ENCODE data around the gene UXS1. TPM values are rescaled to one million over a fixed set of nuclear protein-coding genes. Genes with fewer than 3 reads are reported as not detected.
"Not testable (repeated sequence)": the region's sequence is repeated elsewhere in the genome, so short reads cannot be mapped to it uniquely, and the experiment has no call there.

The UXS1 gene
- total RNA-seq, 2 donors from 2014 or later: 18.7 to 22.0 TPM

GRCh38 chr2:106143495-106144215, 50.4 kb downstream of the UXS1 start:
- DNase-seq (ENCODE audit: low spot score): no peak
- intact Hi-C loops (cut with DNase I): no loop called here

GRCh38 chr2:106142683-106143082, 51.4 kb downstream of the UXS1 start:
- DNase-seq (ENCODE audit: low spot score): no peak
- intact Hi-C loops (cut with DNase I): no loop called here

GRCh38 chr2:106140913-106141312, 53.2 kb downstream of the UXS1 start:
- intact Hi-C loops (cut with DNase I): no loop called here
- DNase-seq (ENCODE audit: low spot score): no peak

GRCh38 chr2:106140113-106140512, 54.0 kb downstream of the UXS1 start:
- no peak for DNase-seq (ENCODE audit: low spot score)
- intact Hi-C loops (cut with DNase I): no loop called here

GRCh38 chr2:106139238-106139935, 54.7 kb downstream of the UXS1 start:
- intact Hi-C loops (cut with DNase I): no loop called here
- DNase-seq (ENCODE audit: low spot score): no peak

- intact Hi-C loops (cut with DNase I): no loop called here
- DNase-seq (ENCODE audit: low spot score): no peak
Measured at GRCh38 chr2:106138543-106139237, 55.4 kb downstream of the UXS1 start.

GRCh38 chr2:106137731-106138521, 56.2 kb downstream of the UXS1 start:
- intact Hi-C loops (cut with DNase I): no loop called here

GRCh38 chr2:106131192-106131591, 62.9 kb downstream of the UXS1 start:
- DNase-seq (ENCODE audit: low spot score); intact Hi-C loops (cut with DNase I): not testable (repeated sequence)

More at GRCh38 chr2:106137731-106138521, 56.2 kb downstream of the UXS1 start:
- no peak for DNase-seq (ENCODE audit: low spot score)

GRCh38 chr2:106130251-106130998, 63.7 kb downstream of the UXS1 start:
- intact Hi-C loops (cut with DNase I): no loop called here
- DNase-seq (ENCODE audit: low spot score): no peak

- intact Hi-C loops (cut with DNase I): no loop called here
- no peak for DNase-seq (ENCODE audit: low spot score)
Measured at GRCh38 chr2:106129592-106129991, 64.5 kb downstream of the UXS1 start.

GRCh38 chr2:106129150-106129549, 65.0 kb downstream of the UXS1 start:
- intact Hi-C loops (cut with DNase I): no loop called here
- DNase-seq (ENCODE audit: low spot score): no peak

- no peak for DNase-seq (ENCODE audit: low spot score)
- intact Hi-C loops (cut with DNase I): no loop called here
Measured at GRCh38 chr2:106127776-106128268, 66.3 kb downstream of the UXS1 start.

GRCh38 chr2:106127282-106127771, 66.8 kb downstream of the UXS1 start:
- no peak for DNase-seq (ENCODE audit: low spot score)
- intact Hi-C loops (cut with DNase I): no loop called here

GRCh38 chr2:106126705-106127281, 67.3 kb downstream of the UXS1 start:
- no peak for DNase-seq (ENCODE audit: low spot score)
- intact Hi-C loops (cut with DNase I): no loop called here

- no peak for DNase-seq (ENCODE audit: low spot score)
- intact Hi-C loops (cut with DNase I): no loop called here
Measured at GRCh38 chr2:106126295-106126694, 67.8 kb downstream of the UXS1 start.

- intact Hi-C loops (cut with DNase I): no loop called here
- DNase-seq (ENCODE audit: low spot score): no peak
Measured at GRCh38 chr2:106124905-106125549, 69.1 kb downstream of the UXS1 start.

- DNase-seq (ENCODE audit: low spot score): no peak
Measured at GRCh38 chr2:106124106-106124756, 69.9 kb downstream of the UXS1 start.

More at GRCh38 chr2:106124106-106124756, 69.9 kb downstream of the UXS1 start:
- intact Hi-C loops (cut with DNase I): no loop called here
